Measurements from ENCODE around the gene FAM228B.

FAM228B gene

GRCh38 chr2:24210723-24211122 lies 87.5 kb downstream of the FAM228B start:
- Mint-ChIP-seq H3K36me3 (ENCODE audit: low read depth) (peaks cover 16% of the 10 kb centered on the region), H3K27me3 (no peaks in the 10 kb centered on the region), H3K9me3 (no peaks in the 10 kb centered on the region), H3K4me3 (no peak overlapping the region), H3K27ac (no peak overlapping the region), H3K4me1 (peaks cover 3% of the 10 kb centered on the region)
- ATAC-seq (no peak), DNase-seq (no peak)

DNA sequence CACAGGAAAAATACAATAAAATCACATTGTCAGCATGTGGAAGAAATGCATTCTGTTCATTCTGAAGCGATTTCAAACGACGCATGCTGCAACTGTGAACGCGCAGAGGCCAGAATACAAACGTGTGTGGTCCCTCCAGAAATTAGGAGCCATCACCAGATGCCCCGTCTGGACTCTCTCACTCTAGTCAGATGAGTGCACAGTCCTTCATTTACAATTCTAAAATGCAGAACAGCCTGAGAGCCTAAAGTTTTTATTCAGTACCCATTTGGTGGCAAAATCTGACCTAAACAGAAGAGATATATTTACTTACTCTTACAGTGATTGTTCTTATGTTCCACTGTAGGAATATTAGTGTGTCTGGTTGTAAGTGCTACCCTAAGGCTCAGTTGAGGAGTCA lies 88.1 kb downstream of the FAM228B start:
- Mint-ChIP-seq H3K36me3 (ENCODE audit: low read depth) (peaks cover 12% of the 10 kb centered on the region), H3K27ac (no peak overlapping the region), H3K27me3 (no peaks in the 10 kb centered on the region), H3K9me3 (no peaks in the 10 kb centered on the region), H3K4me3 (no peak overlapping the region), H3K4me1 (peaks cover 3% of the 10 kb centered on the region)
- no peak for ATAC-seq
- DNase-seq = no peak

DNA sequence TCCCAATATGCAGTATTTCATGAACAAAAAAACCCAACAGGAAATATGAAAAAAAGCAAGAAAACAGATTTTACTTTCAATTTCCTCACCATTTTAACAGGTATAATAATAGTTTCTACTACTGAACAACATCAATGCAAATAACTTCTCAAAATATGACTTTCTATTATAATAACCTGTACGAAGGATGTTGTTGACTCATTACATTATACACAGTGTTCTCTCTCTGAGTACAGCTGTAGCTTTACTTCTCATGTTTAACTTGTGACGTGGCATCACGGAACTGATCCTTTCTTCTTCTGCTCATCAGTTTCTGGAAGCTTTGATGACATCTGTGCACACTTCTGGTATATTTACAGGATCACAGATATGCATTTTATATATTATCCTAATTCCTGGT lies 91.6 kb downstream of the FAM228B start:
- ATAC-seq (no peak), DNase-seq (no peak)
- H3K4me3 Mint-ChIP-seq = no peak overlapping the region
- peaks cover 3% of the 10 kb centered on the region for H3K4me1 Mint-ChIP-seq
- H3K27ac Mint-ChIP-seq = no peak overlapping the region
- no peaks in the 10 kb centered on the region for H3K27me3 Mint-ChIP-seq
- peaks cover 5% of the 10 kb centered on the region for H3K36me3 Mint-ChIP-seq (ENCODE audit: low read depth)
- H3K9me3 Mint-ChIP-seq = no peaks in the 10 kb centered on the region

Measured in activated naive CD8-positive, alpha-beta T cell treated with anti-CD3 and anti-CD28 coated beads, Interleukin-2, amount 50 U/mL, for 24 hours (primary cell).